GM10266 (cell line): Measurements from ENCODE around the gene AKAP13.

Experiments
- DNase-seq: peaks from one replicate; pipeline ENCODE4 v3.0.0; 2012; ENCODE audit errors: extremely low spot score
- CTCF ChIP-seq: IDR thresholded peaks from 2 replicates; pipeline ENCODE4 v1.5.1; 2012; ENCODE audit warnings: mild to moderate bottlenecking, low read depth; ENCODE audit not compliant: control insufficient read depth, insufficient read depth; ENCODE audit errors: missing control alignments

The AKAP13 gene

DNA sequence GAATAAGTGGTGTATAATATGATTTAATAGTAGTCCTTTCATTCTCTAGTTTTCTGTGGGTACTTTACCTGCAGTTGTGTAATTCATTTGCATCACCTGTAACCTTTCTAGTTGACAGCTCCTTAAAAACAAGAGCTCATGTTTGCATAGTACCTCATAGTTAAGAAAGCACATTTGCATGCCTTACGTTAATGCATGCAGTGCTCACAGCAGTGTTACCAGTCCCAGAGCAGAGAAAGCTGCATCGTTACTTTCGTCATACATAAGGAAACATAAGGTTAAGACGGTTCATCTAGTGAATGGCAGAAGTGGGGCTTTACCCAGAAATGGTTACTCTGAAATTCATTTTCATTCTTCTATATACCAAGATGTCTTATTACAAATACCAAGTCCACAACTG lies 111.3 kb downstream of the AKAP13 start:
- no peak for DNase-seq
- TF ChIP-seq CTCF, result no peak

GRCh38 chr15:85492406-85492805 lies 112.0 kb downstream of the AKAP13 start:
- TF ChIP-seq CTCF, result no peak
- DNase-seq, result no peak

- DNase-seq, result no peak
- TF ChIP-seq CTCF, result no peak
Observed at GRCh38 chr15:85493260-85493659, 112.9 kb downstream of the AKAP13 start.

GRCh38 chr15:85494048-85494777 lies 113.8 kb downstream of the AKAP13 start:
- TF ChIP-seq CTCF, result no peak
- DNase-seq, result no peak

DNA sequence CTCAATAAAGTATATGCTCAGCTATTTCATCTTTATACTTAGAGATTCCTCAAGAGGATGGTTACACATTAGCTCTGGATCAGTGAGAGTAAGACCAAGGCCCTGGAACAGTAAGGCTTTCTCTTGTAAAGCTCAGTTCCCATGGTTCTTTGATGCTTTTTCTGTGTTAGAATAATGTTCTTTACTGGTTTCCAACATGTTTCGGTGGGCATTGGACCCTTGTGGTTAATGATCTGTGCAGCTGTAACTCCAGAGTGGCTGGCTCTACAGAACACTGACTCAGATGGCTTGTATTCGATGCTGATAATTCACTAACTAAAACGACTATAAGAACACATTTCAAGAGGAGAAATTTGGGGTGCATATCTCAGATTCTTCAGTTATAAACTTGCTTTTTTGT lies 114.7 kb downstream of the AKAP13 start:
- no peak for DNase-seq
- no peak for TF ChIP-seq CTCF

- no peak for TF ChIP-seq CTCF
- no peak for DNase-seq
Observed at GRCh38 chr15:85495544-85495943, 115.1 kb downstream of the AKAP13 start.

- DNase-seq, result no peak
- no peak for TF ChIP-seq CTCF
Observed at GRCh38 chr15:85496151-85496550, 115.7 kb downstream of the AKAP13 start.
